Caco-2 (cell line): ENCODE results near the gene ARHGAP30. TPM values are rescaled to one million over a fixed set of nuclear protein-coding genes. Genes with fewer than 3 reads are reported as not detected.

Source experiments
- BruUV-seq: library from RNA; stranded (reverse); fragments of 400-500 nt; replicated peaks from 2 replicates; lab custom pipeline; 2021; lab: Mats Ljungman, UMichigan
- CTCF ChIA-PET: fragments of 300-600 bp; sonication (Branson Sonifier 250); formaldehyde crosslinking; loops from one replicate; lab custom pipeline; 2022; ENCODE audit warnings: antibody characterized with exemption; lab: Charles Lee
- POLR2A ChIA-PET: fragments of 300-600 bp; sonication (Branson Sonifier 250); formaldehyde crosslinking; loops from one replicate; lab custom pipeline; 2022; ENCODE audit warnings: antibody characterized with exemption; lab: Charles Lee
- DNase-seq, 2 experiments: peaks; one replicate each; pipeline versions ENCODE4 v3.0.0 to v3.0.0-alpha.2; 2020 to 2022
- H3K27me3 ChIP-seq: replicated peaks from 2 replicates; pipeline ENCODE4 v1.6.0; 2011; ENCODE audit warnings: low read length; ENCODE audit not compliant: control insufficient read depth, insufficient read depth
- H3K36me3 ChIP-seq: 2 replicates; pipeline ENCODE4 v1.5.1; 2011; ENCODE audit warnings: low read length; ENCODE audit not compliant: control insufficient read depth, insufficient read depth
- H3K4me1 ChIP-seq: fragments of 250-450 bp; sonication (Bioruptor Pico); 2 replicates; pipeline ENCODE4 v1.5.1; 2020; ENCODE audit warnings: mild to moderate bottlenecking
- H3K4me3 ChIP-seq: 2 replicates; pipeline ENCODE4 v1.5.1; 2011; ENCODE audit warnings: low read depth, mild to moderate bottlenecking, control low read depth, low read length
- H3K9me3 ChIP-seq: fragments of 250-450 bp; sonication (Bioruptor Pico); 2 replicates; pipeline ENCODE4 v1.5.1; 2020; ENCODE audit warnings: mild to moderate bottlenecking, moderate library complexity
- H3K27ac Mint-ChIP-seq: one replicate; pipeline ENCODE4 v1.8.0; 2022; ENCODE audit warnings: mixed read lengths; ENCODE audit not compliant: unreplicated experiment
- H3K27me3 Mint-ChIP-seq: one replicate; pipeline ENCODE4 v1.8.0; 2022; ENCODE audit warnings: mixed read lengths; ENCODE audit not compliant: insufficient read depth, unreplicated experiment
- H3K36me3 Mint-ChIP-seq: one replicate; pipeline ENCODE4 v1.8.0; 2022; ENCODE audit warnings: mild to moderate bottlenecking, mixed read lengths; ENCODE audit not compliant: insufficient read depth, unreplicated experiment
- H3K4me1 Mint-ChIP-seq: one replicate; pipeline ENCODE4 v1.8.0; 2022; ENCODE audit warnings: low read depth, mixed read lengths; ENCODE audit not compliant: unreplicated experiment
- H3K4me3 Mint-ChIP-seq: one replicate; pipeline ENCODE4 v1.8.0; 2022; ENCODE audit warnings: mild to moderate bottlenecking, moderate library complexity, mixed read lengths; ENCODE audit not compliant: unreplicated experiment
- H3K9me3 Mint-ChIP-seq: one replicate; pipeline ENCODE4 v1.8.0; 2022; ENCODE audit warnings: mixed read lengths; ENCODE audit not compliant: unreplicated experiment
- CTCF ChIP-seq, 2 experiments: fragments of 200-600 bp in 1 of 2; IDR thresholded peaks; 1 replicate in 1 of 2; 2 replicates in 1 of 2; pipeline versions ENCODE4 v1.5.1 to v1.8.0; 2011 to 2022; ENCODE audit warnings: antibody characterized with exemption in 1 of 2, control low read depth in 1 of 2, inconsistent platforms in 1 of 2, low read depth in 1 of 2, low read length in 1 of 2, mild to moderate bottlenecking in 1 of 2, moderate library complexity in 1 of 2; ENCODE audit not compliant: insufficient read depth in 1 of 2, severe bottlenecking in 1 of 2, unreplicated experiment in 1 of 2
- intact Hi-C: fragments of 100-400 bp; cut with micrococcal nuclease; formaldehyde crosslinking; loops from one replicate; pipeline ENCODE4 v1.10.0; 2022; ENCODE audit not compliant: unreplicated experiment
- total RNA-seq: library from RNA; stranded (reverse); gene quantifications from 2 replicates; pipeline ENCODE4 v1.2.3, GENCODE V29; 2022

ARHGAP30 gene
- total RNA-seq, 1 experiment from 2014 or later = not detected

GRCh38 chr1:161021970-161022353, 47.7 kb downstream of the ARHGAP30 start:
- no TSS peak for BruUV-seq
- H3K36me3 ChIP-seq = no peaks in the 10 kb centered on the region; the same call in none of the 2 replicates
- DNase-seq = no peak
- POLR2A ChIA-PET = interaction anchor here (1.1 to 3.2 kb wide), 11 partner anchors 11 to 132 kb away, joined by 3 to 84 read pairs (median 15); partner anchors contain the start of genes DEDD, ITLN2, NIT1 and PFDN2
- Mint-ChIP-seq H3K27me3 (no peaks in the 10 kb centered on the region), H3K4me1 (peaks cover 49% of the 10 kb centered on the region), H3K9me3 (no peaks in the 10 kb centered on the region), H3K36me3 (peaks cover 28% of the 10 kb centered on the region), H3K27ac (peak overlapping the region; percentile 97), H3K4me3 (peak overlapping the region; percentile 89)
- intact Hi-C loops = loop anchor here (1.0 kb wide), 2 partner anchors 9 to 23 kb away; partner anchors contain the start of gene USF1
- peaks cover 32% of the 10 kb centered on the region for H3K4me1 ChIP-seq
- H3K4me3 ChIP-seq = peak overlapping the region; percentile 54
- TF ChIP-seq CTCF (IDR thresholded peaks at IDR 0.05; ENCODE audit: insufficient read depth in 1 of 2, low read depth in 1 of 2, low read length in 1 of 2, severe bottlenecking in 1 of 2, unreplicated experiment in 1 of 2) = no peak
- H3K9me3 ChIP-seq = no peaks in the 10 kb centered on the region
- CTCF ChIA-PET = interaction anchor here (1.0 to 3.3 kb wide), 8 partner anchors 9 to 144 kb away, joined by 3 to 53 read pairs (median 5); partner anchors contain the start of genes PPOX and TSTD1
- no peaks in the 10 kb centered on the region for H3K27me3 ChIP-seq

- Mint-ChIP-seq H3K27ac (peak overlapping the region; percentile 97), H3K4me1 (peaks cover 50% of the 10 kb centered on the region), H3K4me3 (peak overlapping the region; percentile 89)
Measured at GRCh38 chr1:161021165-161021969, 48.3 kb downstream of the ARHGAP30 start.

More at GRCh38 chr1:161021165-161021969, 48.3 kb downstream of the ARHGAP30 start:
- Histone ChIP-seq H3K4me3 (peak overlapping the region; percentile 67), H3K9me3 (no peaks in the 10 kb centered on the region), H3K4me1 (peaks cover 38% of the 10 kb centered on the region), H3K36me3 (no peaks in the 10 kb centered on the region; the same call in none of the 2 replicates), H3K27me3 (no peaks in the 10 kb centered on the region)
- no peaks in the 10 kb centered on the region for H3K9me3 Mint-ChIP-seq
- POLR2A ChIA-PET = interaction anchor here (0.6 to 3.2 kb wide), 25 partner anchors 10 to 381 kb away, joined by 3 to 84 read pairs (median 6); partner anchors contain the start of genes DEDD, ITLN2, NIT1 and PFDN2
- no peaks in the 10 kb centered on the region for H3K27me3 Mint-ChIP-seq
- TF ChIP-seq CTCF (IDR thresholded peaks at IDR 0.05; ENCODE audit: insufficient read depth in 1 of 2, low read depth in 1 of 2, low read length in 1 of 2, severe bottlenecking in 1 of 2, unreplicated experiment in 1 of 2) = no peak
- intact Hi-C loops = loop anchor here (1.0 kb wide), 2 partner anchors 8 to 24 kb away; partner anchors contain the start of gene USF1
- H3K36me3 Mint-ChIP-seq = peaks cover 34% of the 10 kb centered on the region
- TSS peak; percentile 82 for BruUV-seq
- peak; percentile 99 to 100 for DNase-seq
- CTCF ChIA-PET = interaction anchor here (0.7 to 3.3 kb wide), 14 partner anchors 8 to 343 kb away, joined by 3 to 53 read pairs (median 5); partner anchors contain the start of genes PPOX, TOMM40L, TSTD1 and USF1
